Liver (tissue), 9 donors: ENCODE measurements around the gene NOL9. TPM values are rescaled to one million over a fixed set of nuclear protein-coding genes. Genes with fewer than 3 reads are reported as not detected.

Experiments used
- DNase-seq: peaks from one replicate; pipeline ENCODE4 v3.0.0-alpha.2; 2017; ENCODE audit warnings: low spot score
- H3K27ac ChIP-seq, 2 donors: one replicate each; pipeline ENCODE4 v1.7.0; 2013; ENCODE audit warnings: inconsistent platforms in 2 of 2, low read length in 2 of 2, control low read depth in 1 of 2, low read depth in 1 of 2, mild to moderate bottlenecking in 1 of 2
- H3K27me3 ChIP-seq, 4 donors: one replicate each; pipeline versions ENCODE4 v1.6.1 to v1.7.0; 2013; ENCODE audit warnings: low read length in 3 of 4, inconsistent platforms in 1 of 4, mild to moderate bottlenecking in 1 of 4, moderate library complexity in 1 of 4; ENCODE audit not compliant: control insufficient read depth in 4 of 4, insufficient read depth in 4 of 4
- H3K36me3 ChIP-seq, 4 donors: one replicate each; pipeline versions ENCODE4 v1.6.1 to v1.7.0; 2013; ENCODE audit warnings: low read length in 3 of 4, mild to moderate bottlenecking in 3 of 4, low read depth in 1 of 4, moderate library complexity in 1 of 4; ENCODE audit not compliant: control insufficient read depth in 4 of 4, insufficient read depth in 3 of 4
- H3K4me1 ChIP-seq, 4 donors: one replicate each; pipeline versions ENCODE4 v1.6.1 to v1.7.0; 2013; ENCODE audit warnings: low read length in 3 of 4, mild to moderate bottlenecking in 3 of 4, moderate library complexity in 1 of 4; ENCODE audit not compliant: control insufficient read depth in 4 of 4, insufficient read depth in 4 of 4
- H3K4me3 ChIP-seq, 3 donors: one replicate each; pipeline versions ENCODE4 v1.6.1 to v1.7.0; 2013; ENCODE audit warnings: low read length in 3 of 3, control low read depth in 1 of 3, low read depth in 1 of 3, mild to moderate bottlenecking in 1 of 3
- H3K9ac ChIP-seq, 2 donors: one replicate each; pipeline ENCODE4 v1.7.0; 2013; ENCODE audit warnings: low read length in 2 of 2, mild to moderate bottlenecking in 2 of 2, moderate library complexity in 2 of 2, control low read depth in 1 of 2, low read depth in 1 of 2
- H3K9me3 ChIP-seq, 4 donors: one replicate each; pipeline versions ENCODE4 v1.6.1 to v1.7.0; 2013; ENCODE audit warnings: low read length in 3 of 4; ENCODE audit not compliant: control insufficient read depth in 4 of 4
- CTCF ChIP-seq: fragments of 150-350 bp; IDR thresholded peaks from 2 replicates; pipeline ENCODE4 v1.5.1; 2017; ENCODE audit warnings: improper control_type of control experiment, low read depth, low read length; ENCODE audit not compliant: missing input control
- FOXA2 ChIP-seq: IDR thresholded peaks from 2 replicates; pipeline ENCODE4 v1.6.1; 2016; ENCODE audit warnings: antibody characterized with exemption
- GABPA ChIP-seq, 2 donors: IDR thresholded peaks in 1 of 2; conservative IDR thresholded peaks in 1 of 2; 2 replicates each; pipeline ENCODE4 v1.6.1; 2016; ENCODE audit warnings: antibody characterized with exemption in 2 of 2, mild to moderate bottlenecking in 1 of 2, moderate library complexity in 1 of 2
- HNF4A ChIP-seq, 2 donors: conservative IDR thresholded peaks; 2 replicates each; pipeline ENCODE4 v1.6.1; 2016; ENCODE audit warnings: antibody characterized with exemption in 2 of 2, mild to moderate bottlenecking in 2 of 2
- HNF4G ChIP-seq: IDR thresholded peaks from 2 replicates; pipeline ENCODE4 v1.6.1; 2016; ENCODE audit warnings: antibody characterized with exemption
- JUND ChIP-seq, 2 donors: IDR thresholded peaks; 2 replicates each; pipeline ENCODE4 v1.6.1; 2016; ENCODE audit warnings: antibody characterized with exemption in 2 of 2
- MAX ChIP-seq: IDR thresholded peaks from 2 replicates; pipeline ENCODE4 v1.6.1; 2016; ENCODE audit warnings: antibody characterized with exemption
- NR2F2 ChIP-seq: IDR thresholded peaks from 2 replicates; pipeline ENCODE4 v1.6.1; 2016; ENCODE audit warnings: antibody characterized with exemption
- RAD21 ChIP-seq, 2 donors: IDR thresholded peaks; 2 replicates each; pipeline ENCODE4 v1.6.1; 2016; ENCODE audit warnings: antibody characterized with exemption in 2 of 2, mild to moderate bottlenecking in 2 of 2
- REST ChIP-seq: IDR thresholded peaks from 2 replicates; pipeline ENCODE4 v1.6.1; 2016; ENCODE audit warnings: antibody characterized with exemption, mild to moderate bottlenecking
- RXRA ChIP-seq, 2 donors: IDR thresholded peaks; 2 replicates each; pipeline ENCODE4 v1.6.1; 2017 to 2018; ENCODE audit warnings: antibody characterized with exemption in 2 of 2, mild to moderate bottlenecking in 1 of 2
- SP1 ChIP-seq: IDR thresholded peaks from 2 replicates; pipeline ENCODE4 v1.6.1; 2018; ENCODE audit warnings: antibody characterized with exemption, mild to moderate bottlenecking
- TAF1 ChIP-seq: conservative IDR thresholded peaks from 2 replicates; pipeline ENCODE4 v1.6.1; 2016; ENCODE audit warnings: antibody characterized with exemption, mild to moderate bottlenecking
- YY1 ChIP-seq: IDR thresholded peaks from 2 replicates; pipeline ENCODE4 v1.6.1; 2016; ENCODE audit warnings: antibody characterized with exemption, mild to moderate bottlenecking
- ZBTB33 ChIP-seq: IDR thresholded peaks from 2 replicates; pipeline ENCODE4 v1.6.1; 2016; ENCODE audit warnings: antibody characterized with exemption
- WGBS: extraction: QIAGEN DNeasy Blood & Tissue Kit; methylation state at CpG from one replicate; pipeline ENCODE4 v1.1.7; 2013; 5-methylcytosine and 5-hydroxymethylcytosine counted together
- polyA plus RNA-seq, 2 donors: library from polyadenylated mRNA; stranded (reverse) in 1 of 2; unstranded in 1 of 2; fragments of 200-250 nt in 1 of 2; fragments of >200 nt in 1 of 2; fragmentation: Nextera tagmentation in 1 of 2; extraction: Ambion mirVana in 1 of 2; gene quantifications; one replicate each; pipeline versions ENCODE4 v1.2.1 to v1.2.3, GENCODE V29; 2013 to 2015
- total RNA-seq, 2 donors: library from RNA; depleted of rRNA; stranded (reverse); fragments of >200 nt; gene quantifications; one replicate each; pipeline ENCODE4 v1.2.3, GENCODE V29; 2014
- donor health status: healthy.
- donor health status: healthy.
- donor health status: healthy.
- donor health status: healthy.
- donor health status: healthy.

NOL9 gene
- total and polyA plus RNA-seq, 4 donors, result 2.1 to 15.1 (median 9.4) TPM

GRCh38 chr1:6515771-6516170 is 38.5 kb downstream of the NOL9 start:
- no peak for TF ChIP-seq MAX
- no peak for TF ChIP-seq NR2F2
- no peak for TF ChIP-seq SP1
- TF ChIP-seq RXRA (IDR thresholded peaks at IDR 0.05), result no peak
- TF ChIP-seq REST, result no peak
- no peak for TF ChIP-seq CTCF
- no peak for TF ChIP-seq RAD21 (IDR thresholded peaks at IDR 0.05)
- TF ChIP-seq TAF1, result no peak
- no peaks in the 10 kb centered on the region for H3K9me3 ChIP-seq
- no peaks in the 10 kb centered on the region for H3K27me3 ChIP-seq
- H3K36me3 ChIP-seq, result no peaks in the 10 kb centered on the region
- DNase-seq, result no peak
- peaks cover 0 to 7% (median 0%) of the 10 kb centered on the region in 4 donors for H3K4me1 ChIP-seq
- H3K9ac ChIP-seq, result no peak overlapping the region
- H3K4me3 ChIP-seq, result no peak overlapping the region
- WGBS, result 92% methylated on average over 4 of the region's 4 CpGs
- no peak overlapping the region for H3K27ac ChIP-seq

GRCh38 chr1:6513320-6513801 is 41.0 kb downstream of the NOL9 start:
- TF ChIP-seq YY1 (no peak), ZBTB33 (no peak), HNF4G (no peak), MAX (no peak), CTCF (no peak), HNF4A (conservative IDR thresholded peaks at IDR 0.05) (no peak), JUND (IDR thresholded peaks at IDR 0.05) (no peak), RXRA (IDR thresholded peaks at IDR 0.05) (no peak), FOXA2 (no peak), GABPA (IDR thresholded peaks at IDR 0.05 in 1 of 2, conservative IDR thresholded peaks at IDR 0.05 in 1 of 2) (no peak), RAD21 (IDR thresholded peaks at IDR 0.05) (no peak)
- H3K9me3 ChIP-seq, result no peaks in the 10 kb centered on the region
- H3K27me3 ChIP-seq, result no peaks in the 10 kb centered on the region
- no peaks in the 10 kb centered on the region for H3K4me1 ChIP-seq
- H3K27ac ChIP-seq, result no peak overlapping the region
- H3K9ac ChIP-seq, result no peak overlapping the region
- no peak overlapping the region for H3K4me3 ChIP-seq
- H3K36me3 ChIP-seq, result no peaks in the 10 kb centered on the region
- 90% methylated on average over 9 of the region's 9 CpGs for WGBS
- DNase-seq, result no peak
